K562 (cell line): ENCODE data around the gene LAMB1. TPM values are rescaled to one million over a fixed set of nuclear protein-coding genes. Genes with fewer than 3 reads are reported as not detected.

Source experiments
- ATAC-seq: fragments of 200-7000 bp; cut with Tn5 transposase; 3 replicates; pipeline ENCODE4 v1.9.1; 2020; ENCODE audit warnings: moderate library complexity
- BruUV-seq: library from RNA; stranded (reverse); fragments of 400-500 nt; replicated peaks from 2 replicates; lab custom pipeline; 2021; lab: Mats Ljungman, UMichigan
- CTCF ChIA-PET: fragments of 300-600 bp; formaldehyde crosslinking; extraction: SDS; loops from one replicate; lab custom pipeline; 2021; ENCODE audit warnings: low intra/inter-chr PET ratio; lab: Yijun Ruan, JAX
- POLR2A ChIA-PET: fragments of 300-600, 350-650 bp; sonication (Branson Sonifier 250); formaldehyde crosslinking; extraction: SDS; loops from one replicate; lab custom pipeline; 2021; ENCODE audit warnings: antibody characterized with exemption, inconsistent platforms; lab: Yijun Ruan, JAX
- DNase-seq, 4 experiments: peaks; one replicate each; pipeline versions ENCODE4 v3.0.0 to v3.0.0-alpha.2; 2011 to 2018; ENCODE audit warnings: low spot score in 3 of 4, mixed read lengths in 3 of 4; ENCODE audit errors: extremely low read depth in 1 of 4
- FAIRE-seq: peaks from 2 replicates; lab custom pipeline; 2011; peaks lifted over from hg19 to GRCh38; lab: Jason Lieb, UNC
- H2AFZ ChIP-seq: 2 replicates; pipeline ENCODE4 v1.6.0; 2011; ENCODE audit warnings: low read depth, low read length, control low read depth, inconsistent platforms
- H3K27ac ChIP-seq: fragments of 200-600 bp; 3 replicates; pipeline ENCODE4 v1.8.0; 2011; ENCODE audit warnings: low read depth, mild to moderate bottlenecking, control low read depth, inconsistent platforms, low read length, moderate library complexity, mixed read lengths; ENCODE audit errors: extremely low read depth
- H3K27me3 ChIP-seq, 2 experiments: fragments of 300-600 bp in 1 of 2; 2 replicates in 1 of 2; 3 replicates in 1 of 2; pipeline versions ENCODE4 v1.6.0 to v1.8.0; 2011; ENCODE audit warnings: inconsistent platforms in 2 of 2, low read length in 2 of 2, mild to moderate bottlenecking in 1 of 2, mixed read lengths in 1 of 2, moderate library complexity in 1 of 2; ENCODE audit not compliant: control insufficient read depth in 2 of 2, insufficient read depth in 2 of 2
- H3K36me3 ChIP-seq: fragments of 300-600 bp; 3 replicates; pipeline ENCODE4 v1.8.0; 2011; ENCODE audit warnings: mild to moderate bottlenecking, low read length, inconsistent platforms; ENCODE audit not compliant: control insufficient read depth, insufficient read depth
- H3K4me1 ChIP-seq, 2 experiments: fragments of 200-600 bp in 1 of 2; replicated peaks in 1 of 2; 2 replicates in 1 of 2; 3 replicates in 1 of 2; pipeline versions ENCODE4 v1.5.1 to v1.8.0; 2011; ENCODE audit warnings: inconsistent platforms in 2 of 2, low read length in 2 of 2, mild to moderate bottlenecking in 1 of 2, mixed read lengths in 1 of 2, moderate library complexity in 1 of 2; ENCODE audit not compliant: control insufficient read depth in 2 of 2, insufficient read depth in 2 of 2
- H3K4me2 ChIP-seq: 2 replicates; pipeline ENCODE4 v1.6.1; 2011; ENCODE audit warnings: low read length, control low read depth, inconsistent platforms, mixed read lengths; ENCODE audit not compliant: insufficient read depth
- H3K4me3 ChIP-seq: fragments of 200-600 bp; sonication (generic), shearing (Covaris generic); 2 replicates; pipeline ENCODE4 v1.5.1; 2016; ENCODE audit warnings: control low read depth, inconsistent platforms
- H3K79me2 ChIP-seq: fragments of 200-600 bp; 3 replicates; pipeline ENCODE4 v1.8.0; 2011; ENCODE audit warnings: low read length, inconsistent platforms; ENCODE audit not compliant: control insufficient read depth, insufficient read depth
- H3K9ac ChIP-seq, 2 experiments: 2 replicates each; pipeline versions ENCODE4 v1.6.0 to v1.6.1; 2011; ENCODE audit warnings: low read depth in 2 of 2, low read length in 2 of 2, control low read depth in 1 of 2, inconsistent platforms in 1 of 2, mild to moderate bottlenecking in 1 of 2, mixed read lengths in 1 of 2; ENCODE audit not compliant: insufficient read depth in 1 of 2
- H3K9me1 ChIP-seq: one replicate; pipeline ENCODE4 v1.6.0; 2011; ENCODE audit warnings: inconsistent platforms, mild to moderate bottlenecking, low read length, moderate library complexity; ENCODE audit not compliant: control insufficient read depth, insufficient read depth
- H3K9me3 ChIP-seq: replicated peaks from 2 replicates; pipeline ENCODE4 v1.5.1; 2011; ENCODE audit warnings: low read depth, low read length, inconsistent platforms; ENCODE audit not compliant: control insufficient read depth, insufficient read depth
- H4K20me1 ChIP-seq: replicated peaks from 2 replicates; pipeline ENCODE4 v1.6.1; 2011; ENCODE audit warnings: low read length, inconsistent platforms, mixed read lengths; ENCODE audit not compliant: control insufficient read depth, insufficient read depth
- ZKSCAN1 ChIP-seq: fragments of 150-350 bp; IDR thresholded peaks from 2 replicates; pipeline ENCODE4 v1.6.1; 2016; ENCODE audit warnings: low read depth, low read length
- ZNF41 ChIP-seq: fragments of 250-450 bp; sonication (Bioruptor Pico); conservative IDR thresholded peaks from 2 replicates; pipeline ENCODE4 v1.4.0; 2020; ENCODE audit warnings: mild to moderate bottlenecking
- WGBS: fragments of 100-300 bp; shearing (Covaris generic); methylation state at CpG from one replicate; pipeline ENCODE4 v1.1.6; 2016; ENCODE audit warnings: low coverage, mixed read lengths; ENCODE audit not compliant: insufficient coverage; ENCODE audit errors: missing lambda C conversion rate; 5-methylcytosine and 5-hydroxymethylcytosine counted together
- in situ Hi-C: fragments of 300-500 bp; cut with MboI; formaldehyde crosslinking; loops from 4 replicates; pipeline ENCODE4 v1.15.0; 2018; ENCODE audit warnings: inconsistent platforms, mixed read lengths
- intact Hi-C: fragments of 100-400 bp; cut with micrococcal nuclease; formaldehyde crosslinking; loops from 2 replicates; pipeline ENCODE4 v1.14.2; 2022
- polyA plus RNA-seq, 8 experiments: library from polyadenylated mRNA; depleted of rRNA in 4 of 8; stranded (reverse) in 5 of 8; unstranded in 3 of 8; fragments of >200 nt; fragmentation: Nextera tagmentation in 2 of 8; fragmentation: Illumina TruSeq in 1 of 8; extraction: Ambion mirVana in 2 of 8; extraction: Trizol in 1 of 8; gene quantifications; 2 replicates each; pipeline versions ENCODE4 v1.2.1 to v1.2.3, GENCODE V29; 2011 to 2014; ENCODE audit warnings: inconsistent platforms in 1 of 8, missing spikeins in 1 of 8
- total RNA-seq, 7 experiments: library from RNA; depleted of rRNA in 6 of 7; stranded (reverse); fragments of >200 nt in 6 of 7; fragmentation: Illumina TruSeq in 2 of 7; extraction: Trizol in 2 of 7; gene quantifications; 2 replicates each; pipeline versions ENCODE4 v1.2.1 to v1.2.3, GENCODE V29; 2011 to 2021; ENCODE audit warnings: low replicate concordance in 1 of 7
- TF ChIP-seq, protein P1 (sequence below), 2 experiments: fragments of 250-450 bp in 1 of 2; fragments of 450-650 bp in 1 of 2; sonication (Bioruptor Pico) in 1 of 2; IDR thresholded peaks; 2 replicates each; pipeline versions ENCODE4 v1.6.1 to v1.8.0; 2016 to 2021; ENCODE audit warnings: mild to moderate bottlenecking in 2 of 2, moderate library complexity in 2 of 2, missing compliant biosample characterization in 1 of 2, missing genetic modification characterization in 1 of 2
- TF ChIP-seq, protein P2 (sequence below): fragments of 250-450 bp; sonication (Bioruptor Pico); IDR thresholded peaks from 2 replicates; pipeline ENCODE4 v1.5.0; 2021

The LAMB1 gene
- total and polyA plus RNA-seq, 9 of the 15 experiments (the other 6 are each of a cell fraction or from before 2014, with no cell fraction given), result 6.0 to 17.7 (median 12.3) TPM

DNA sequence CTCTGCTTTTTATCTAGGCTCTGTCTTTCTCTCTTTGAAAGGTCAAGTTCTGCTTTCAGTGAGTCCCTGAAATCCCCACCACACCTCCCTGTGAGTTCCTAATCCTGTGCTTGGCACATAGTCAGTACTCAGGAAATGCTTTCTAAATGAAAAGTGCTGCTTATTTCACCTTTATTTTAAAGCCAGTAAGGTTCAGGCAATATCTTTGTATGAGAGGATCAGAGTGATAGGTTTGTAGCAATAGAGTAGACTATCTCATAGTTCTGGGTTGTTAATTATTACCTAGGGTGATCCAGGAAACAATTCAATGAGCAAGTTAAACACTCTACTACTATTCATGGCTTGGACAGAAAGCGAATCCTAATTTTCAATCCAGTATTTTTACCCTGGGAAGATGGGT lies 7.4 kb upstream of the LAMB1 start:
- POLR2A ChIA-PET, result interaction anchor here (0.7 kb wide), 1 partner anchor 10 kb away, joined by 3 read pairs; no protein-coding TSS in a partner anchor
- intact Hi-C loops (loop anchor here (5.0 kb wide), 1 partner anchor 118 kb away; the partner anchor contains the start of gene DLD), in situ Hi-C loops (no loop called here)
- BruUV-seq, result no TSS peak
- 29% methylated on average over 1 of the region's 1 CpG for WGBS
- Histone ChIP-seq H3K27ac (no peak overlapping the region), H3K27me3 (no peaks in the 10 kb centered on the region; a peak in 1 of 5 replicates), H3K4me1 (peaks cover 5 to 20% of the 10 kb centered on the region in 2 experiments), H3K4me2 (no peak overlapping the region), H2AFZ (no peak overlapping the region), H3K79me2 (no peaks in the 10 kb centered on the region), H3K9ac (no peak overlapping the region), H3K36me3 (no peaks in the 10 kb centered on the region), H3K9me1 (no peaks in the 10 kb centered on the region), H3K4me3 (no peak overlapping the region), H4K20me1 (no peaks in the 10 kb centered on the region), H3K9me3 (no peaks in the 10 kb centered on the region)
- ATAC-seq, result no peak
- no peak for DNase-seq
- peak; percentile 86 for TF ChIP-seq ZKSCAN1
- TF ChIP-seq, protein P1, sequence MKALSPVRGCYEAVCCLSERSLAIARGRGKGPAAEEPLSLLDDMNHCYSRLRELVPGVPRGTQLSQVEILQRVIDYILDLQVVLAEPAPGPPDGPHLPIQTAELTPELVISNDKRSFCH (CRISPR knock-in tag; IDR thresholded peaks at IDR 0.05), result no peak
- TF ChIP-seq, protein P1 (tag; IDR thresholded peaks at IDR 0.05), result peak; percentile 71; the same call in 1 of the 2 replicates
- no peak for TF ChIP-seq ZNF41 (CRISPR knock-in tag)
- TF ChIP-seq, protein P2, sequence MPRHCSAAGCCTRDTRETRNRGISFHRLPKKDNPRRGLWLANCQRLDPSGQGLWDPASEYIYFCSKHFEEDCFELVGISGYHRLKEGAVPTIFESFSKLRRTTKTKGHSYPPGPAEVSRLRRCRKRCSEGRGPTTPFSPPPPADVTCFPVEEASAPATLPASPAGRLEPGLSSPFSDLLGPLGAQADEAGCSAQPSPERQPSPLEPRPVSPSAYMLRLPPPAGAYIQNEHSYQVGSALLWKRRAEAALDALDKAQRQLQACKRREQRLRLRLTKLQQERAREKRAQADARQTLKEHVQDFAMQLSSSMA (CRISPR knock-in tag), result no peak
- CTCF ChIA-PET, result interaction anchor here (0.6 kb wide), 1 partner anchor 84 kb away, joined by 4 read pairs; no protein-coding TSS in a partner anchor
- no peak for FAIRE-seq
